DOHH2 (cell line): ENCODE measurements around the gene TTLL8.

Source experiments
- EZH2phosphoT487 ChIP-seq: fragments of 200-600 bp; sonication (generic); IDR thresholded peaks from 2 replicates; pipeline ENCODE4 v1.6.1; 2017; ENCODE audit warnings: borderline replicate concordance, mild to moderate bottlenecking, antibody characterized with exemption, low read length, moderate library complexity, mixed read lengths
- TF ChIP-seq, protein P1 (sequence below): fragments of 200-600 bp; sonication (generic); IDR thresholded peaks from one replicate; pipeline ENCODE4 v1.5.1; 2014; ENCODE audit warnings: antibody characterized with exemption, mild to moderate bottlenecking, low read depth, low read length; ENCODE audit not compliant: poor library complexity, severe bottlenecking

DNA sequence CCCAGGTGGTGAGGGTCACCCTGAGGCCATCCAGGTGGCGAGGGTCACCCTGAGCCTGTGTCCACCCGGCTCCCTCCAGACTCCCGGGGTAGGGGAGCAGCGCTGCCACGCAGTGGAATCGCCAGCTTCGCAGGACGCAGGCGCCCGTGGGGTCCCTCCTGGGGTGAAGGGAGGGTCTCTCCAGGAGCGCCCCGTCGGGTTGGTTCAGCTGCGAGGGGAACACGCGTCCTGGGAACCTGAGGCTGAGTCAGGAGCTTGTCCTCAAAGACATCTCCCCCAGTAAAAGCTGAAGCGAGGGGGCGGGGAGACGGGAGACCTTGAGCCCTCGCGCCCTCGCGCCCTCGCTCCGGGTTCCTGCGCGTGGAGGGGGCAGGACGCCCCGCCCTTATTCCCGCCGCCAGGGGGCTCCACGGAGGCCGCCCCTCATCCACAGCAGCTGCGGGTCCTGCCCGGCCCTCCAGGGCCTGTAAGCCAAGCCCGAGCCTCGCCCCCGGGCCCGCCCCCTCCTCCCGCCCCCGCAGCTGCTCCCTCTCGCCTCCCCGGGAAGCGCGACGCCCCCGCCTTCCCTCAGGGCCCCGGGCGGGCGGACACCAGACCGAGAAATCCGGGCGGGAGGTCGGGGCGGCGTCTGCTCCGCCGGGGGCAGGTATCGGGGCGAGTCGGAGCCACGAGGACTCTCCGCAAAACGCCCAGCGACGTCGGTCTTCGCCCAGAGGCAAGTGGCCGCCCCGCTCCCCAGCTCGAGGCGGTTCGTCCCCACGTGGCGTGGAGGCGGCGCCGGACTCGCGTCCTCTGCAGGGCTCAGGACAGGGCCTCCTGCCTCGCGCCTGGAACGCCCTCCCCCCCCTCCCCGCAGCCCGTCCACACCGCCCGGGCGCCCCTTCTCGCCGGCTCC lies 74.7 kb downstream of the TTLL8 start:
- TF ChIP-seq, protein P1, sequence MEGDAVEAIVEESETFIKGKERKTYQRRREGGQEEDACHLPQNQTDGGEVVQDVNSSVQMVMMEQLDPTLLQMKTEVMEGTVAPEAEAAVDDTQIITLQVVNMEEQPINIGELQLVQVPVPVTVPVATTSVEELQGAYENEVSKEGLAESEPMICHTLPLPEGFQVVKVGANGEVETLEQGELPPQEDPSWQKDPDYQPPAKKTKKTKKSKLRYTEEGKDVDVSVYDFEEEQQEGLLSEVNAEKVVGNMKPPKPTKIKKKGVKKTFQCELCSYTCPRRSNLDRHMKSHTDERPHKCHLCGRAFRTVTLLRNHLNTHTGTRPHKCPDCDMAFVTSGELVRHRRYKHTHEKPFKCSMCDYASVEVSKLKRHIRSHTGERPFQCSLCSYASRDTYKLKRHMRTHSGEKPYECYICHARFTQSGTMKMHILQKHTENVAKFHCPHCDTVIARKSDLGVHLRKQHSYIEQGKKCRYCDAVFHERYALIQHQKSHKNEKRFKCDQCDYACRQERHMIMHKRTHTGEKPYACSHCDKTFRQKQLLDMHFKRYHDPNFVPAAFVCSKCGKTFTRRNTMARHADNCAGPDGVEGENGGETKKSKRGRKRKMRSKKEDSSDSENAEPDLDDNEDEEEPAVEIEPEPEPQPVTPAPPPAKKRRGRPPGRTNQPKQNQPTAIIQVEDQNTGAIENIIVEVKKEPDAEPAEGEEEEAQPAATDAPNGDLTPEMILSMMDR, result no peak
- TF ChIP-seq EZH2phosphoT487, result no peak
